OCI-LY7 (cell line): Measurements from ENCODE around the gene ERGIC1.

Source experiments
- EZH2phosphoT487 ChIP-seq: fragments of 200-600 bp; sonication (generic); IDR thresholded peaks from 2 replicates; pipeline ENCODE4 v1.6.1; 2018; ENCODE audit warnings: low read depth, borderline replicate concordance, mild to moderate bottlenecking, mixed run types, antibody characterized with exemption, low read length, moderate library complexity, mixed read lengths
- TF ChIP-seq, protein P1 (sequence below): fragments of 200-600 bp; sonication (generic); conservative IDR thresholded peaks from 2 replicates; pipeline ENCODE4 v1.5.1; 2014; ENCODE audit warnings: mild to moderate bottlenecking, antibody characterized with exemption, low read length, moderate library complexity, mixed read lengths

- TF ChIP-seq, protein P1, sequence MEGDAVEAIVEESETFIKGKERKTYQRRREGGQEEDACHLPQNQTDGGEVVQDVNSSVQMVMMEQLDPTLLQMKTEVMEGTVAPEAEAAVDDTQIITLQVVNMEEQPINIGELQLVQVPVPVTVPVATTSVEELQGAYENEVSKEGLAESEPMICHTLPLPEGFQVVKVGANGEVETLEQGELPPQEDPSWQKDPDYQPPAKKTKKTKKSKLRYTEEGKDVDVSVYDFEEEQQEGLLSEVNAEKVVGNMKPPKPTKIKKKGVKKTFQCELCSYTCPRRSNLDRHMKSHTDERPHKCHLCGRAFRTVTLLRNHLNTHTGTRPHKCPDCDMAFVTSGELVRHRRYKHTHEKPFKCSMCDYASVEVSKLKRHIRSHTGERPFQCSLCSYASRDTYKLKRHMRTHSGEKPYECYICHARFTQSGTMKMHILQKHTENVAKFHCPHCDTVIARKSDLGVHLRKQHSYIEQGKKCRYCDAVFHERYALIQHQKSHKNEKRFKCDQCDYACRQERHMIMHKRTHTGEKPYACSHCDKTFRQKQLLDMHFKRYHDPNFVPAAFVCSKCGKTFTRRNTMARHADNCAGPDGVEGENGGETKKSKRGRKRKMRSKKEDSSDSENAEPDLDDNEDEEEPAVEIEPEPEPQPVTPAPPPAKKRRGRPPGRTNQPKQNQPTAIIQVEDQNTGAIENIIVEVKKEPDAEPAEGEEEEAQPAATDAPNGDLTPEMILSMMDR = no peak
- TF ChIP-seq EZH2phosphoT487 = no peak
Measured at GRCh38 chr5:172867761-172868435, 33.8 kb downstream of the ERGIC1 start.
